MM.1S (cell line): ENCODE measurements around the gene OXLD1.

Experiments
- DNase-seq: peaks from one replicate; pipeline ENCODE4 v3.0.0-alpha.2; 2015
- H2AFZ ChIP-seq: fragments of 300-600 bp; sonication (generic); 2 replicates; pipeline ENCODE4 v1.6.0; 2016; ENCODE audit warnings: antibody characterized with exemption, low read length
- H3F3A ChIP-seq: fragments of 300-600 bp; sonication (generic); 2 replicates; pipeline ENCODE4 v1.6.1; 2016; ENCODE audit warnings: mild to moderate bottlenecking, antibody characterized with exemption, low read length, moderate library complexity, mixed read lengths; ENCODE audit not compliant: insufficient read depth
- H3K27ac ChIP-seq: fragments of 300-600 bp; sonication (generic); 2 replicates; pipeline ENCODE4 v1.5.1; 2016; ENCODE audit warnings: mild to moderate bottlenecking, low read length
- H3K27me3 ChIP-seq: fragments of 300-600 bp; sonication (generic); replicated peaks from 2 replicates; pipeline ENCODE4 v1.6.0; 2016; ENCODE audit warnings: low read length; ENCODE audit not compliant: insufficient read depth
- H3K36me3 ChIP-seq: fragments of 300-600 bp; sonication (generic); replicated peaks from 2 replicates; pipeline ENCODE4 v1.6.1; 2016; ENCODE audit warnings: mild to moderate bottlenecking, low read length, mixed read lengths; ENCODE audit not compliant: insufficient read depth
- H3K4me1 ChIP-seq: fragments of 300-600 bp; sonication (generic); 2 replicates; pipeline ENCODE4 v1.6.1; 2016; ENCODE audit warnings: low read length, mixed read lengths
- H3K4me2 ChIP-seq: fragments of 300-600 bp; sonication (generic); 2 replicates; pipeline ENCODE4 v1.6.0; 2016; ENCODE audit warnings: low read depth, low read length
- H3K4me3 ChIP-seq: fragments of 300-600 bp; sonication (generic); 2 replicates; pipeline ENCODE4 v1.5.1; 2016; ENCODE audit warnings: low read length, mixed read lengths
- H3K79me2 ChIP-seq: fragments of 300-600 bp; sonication (generic); 2 replicates; pipeline ENCODE4 v1.6.1; 2016; ENCODE audit warnings: mixed run types, low read length, mixed read lengths
- H3K9ac ChIP-seq: fragments of 300-600 bp; sonication (generic); 2 replicates; pipeline ENCODE4 v1.6.1; 2016; ENCODE audit warnings: low read length, mixed read lengths
- H3K9me2 ChIP-seq: fragments of 300-600 bp; sonication (generic); replicated peaks from 2 replicates; pipeline ENCODE4 v1.6.1; 2016; ENCODE audit warnings: mild to moderate bottlenecking, low read length, mixed read lengths; ENCODE audit not compliant: insufficient read depth
- H3K9me3 ChIP-seq: fragments of 300-600 bp; sonication (generic); replicated peaks from 2 replicates; pipeline ENCODE4 v1.6.1; 2016; ENCODE audit warnings: mild to moderate bottlenecking, low read length, mixed read lengths; ENCODE audit not compliant: insufficient read depth
- H4K20me1 ChIP-seq: fragments of 300-600 bp; sonication (generic); 2 replicates; pipeline ENCODE4 v1.6.1; 2016; ENCODE audit warnings: mild to moderate bottlenecking, low read length, moderate library complexity, mixed read lengths; ENCODE audit not compliant: insufficient read depth
- CTCF ChIP-seq: fragments of 300-600 bp; sonication (generic); IDR thresholded peaks from 2 replicates; pipeline ENCODE4 v1.5.1; 2016; ENCODE audit warnings: antibody characterized with exemption, low read length, mixed read lengths
- EZH2 ChIP-seq: fragments of 300-600 bp; sonication (generic); optimal IDR thresholded peaks from 2 replicates; pipeline ENCODE3; 2017; ENCODE audit warnings: low read depth, mild to moderate bottlenecking, antibody characterized with exemption, low read length, mixed read lengths
- EZH2phosphoT487 ChIP-seq: fragments of 300-600 bp; sonication (generic); IDR thresholded peaks from 2 replicates; pipeline ENCODE4 v1.6.1; 2018; ENCODE audit warnings: antibody characterized with exemption, low read length

Gene OXLD1

GRCh38 chr17:81666342-81667191, at the start of gene OXLD1, which contains the start of gene CCDC137:
Gene OXLD1, minus strand, starts transcription at chr17:81666605. Its CDS starts 28 bp downstream, at chr17:81666577.
Gene CCDC137, plus strand, starts transcription at chr17:81666737. Its CDS starts 30 bp downstream, at chr17:81666767.
- Histone ChIP-seq H3K4me2 (peak within 1 kb of the TSS; percentile 98), H3K4me3 (peak within 1 kb of the TSS; percentile 89), H2AFZ (peak within 1 kb of the TSS; percentile 86), H3F3A (no peaks in the 10 kb centered on the region), H3K9ac (peak within 1 kb of the TSS; percentile 97), H3K79me2 (peaks cover 39% of the 10 kb centered on the region), H3K27ac (peak within 1 kb of the TSS; percentile 51), H3K9me3 (no peaks in the 10 kb centered on the region), H3K27me3 (no peaks in the 10 kb centered on the region), H3K36me3 (no peaks in the 10 kb centered on the region), H4K20me1 (no peaks in the 10 kb centered on the region), H3K4me1 (peaks cover 5% of the 10 kb centered on the region; the same call in 1 of the 2 replicates), H3K9me2 (no peaks in the 10 kb centered on the region)
- DNase-seq: peak; percentile 97
- TF ChIP-seq CTCF (no peak), EZH2 (no peak), EZH2phosphoT487 (no peak)

- Histone ChIP-seq H3F3A (peaks cover 12% of the 10 kb centered on the region), H2AFZ (no peak overlapping the region), H3K4me1 (peaks cover 17% of the 10 kb centered on the region), H3K27me3 (no peaks in the 10 kb centered on the region), H4K20me1 (no peaks in the 10 kb centered on the region), H3K27ac (no peak overlapping the region), H3K9ac (no peak overlapping the region), H3K9me3 (no peaks in the 10 kb centered on the region), H3K36me3 (no peaks in the 10 kb centered on the region), H3K9me2 (no peaks in the 10 kb centered on the region), H3K4me3 (no peak overlapping the region), H3K4me2 (no peak overlapping the region), H3K79me2 (peaks cover 34% of the 10 kb centered on the region)
- DNase-seq: no peak
- TF ChIP-seq CTCF: no peak
- no peak for TF ChIP-seq EZH2phosphoT487
- TF ChIP-seq EZH2: no peak
Observed at GRCh38 chr17:81715107-81715871, 48.9 kb upstream of the OXLD1 start.

- Histone ChIP-seq H3K4me2 (no peak overlapping the region), H4K20me1 (no peaks in the 10 kb centered on the region), H3K79me2 (peaks cover 34% of the 10 kb centered on the region), H3K9me3 (no peaks in the 10 kb centered on the region), H3K4me1 (peaks cover 17% of the 10 kb centered on the region), H3K9me2 (no peaks in the 10 kb centered on the region), H3K9ac (no peak overlapping the region), H3F3A (peaks cover 12% of the 10 kb centered on the region), H3K27ac (no peak overlapping the region), H3K36me3 (no peaks in the 10 kb centered on the region), H2AFZ (no peak overlapping the region), H3K27me3 (no peaks in the 10 kb centered on the region), H3K4me3 (no peak overlapping the region)
- no peak for TF ChIP-seq EZH2
- no peak for TF ChIP-seq EZH2phosphoT487
- TF ChIP-seq CTCF: no peak
- no peak for DNase-seq
Observed at GRCh38 chr17:81714412-81715106, 48.2 kb upstream of the OXLD1 start.
